Measurements from ENCODE around the gene TAPT1.

Gene TAPT1

GRCh38 chr4:16140879-16141249, 85.4 kb downstream of the TAPT1 start:
- TF ChIP-seq, protein P1, sequence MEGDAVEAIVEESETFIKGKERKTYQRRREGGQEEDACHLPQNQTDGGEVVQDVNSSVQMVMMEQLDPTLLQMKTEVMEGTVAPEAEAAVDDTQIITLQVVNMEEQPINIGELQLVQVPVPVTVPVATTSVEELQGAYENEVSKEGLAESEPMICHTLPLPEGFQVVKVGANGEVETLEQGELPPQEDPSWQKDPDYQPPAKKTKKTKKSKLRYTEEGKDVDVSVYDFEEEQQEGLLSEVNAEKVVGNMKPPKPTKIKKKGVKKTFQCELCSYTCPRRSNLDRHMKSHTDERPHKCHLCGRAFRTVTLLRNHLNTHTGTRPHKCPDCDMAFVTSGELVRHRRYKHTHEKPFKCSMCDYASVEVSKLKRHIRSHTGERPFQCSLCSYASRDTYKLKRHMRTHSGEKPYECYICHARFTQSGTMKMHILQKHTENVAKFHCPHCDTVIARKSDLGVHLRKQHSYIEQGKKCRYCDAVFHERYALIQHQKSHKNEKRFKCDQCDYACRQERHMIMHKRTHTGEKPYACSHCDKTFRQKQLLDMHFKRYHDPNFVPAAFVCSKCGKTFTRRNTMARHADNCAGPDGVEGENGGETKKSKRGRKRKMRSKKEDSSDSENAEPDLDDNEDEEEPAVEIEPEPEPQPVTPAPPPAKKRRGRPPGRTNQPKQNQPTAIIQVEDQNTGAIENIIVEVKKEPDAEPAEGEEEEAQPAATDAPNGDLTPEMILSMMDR (IDR thresholded peaks at IDR 0.05; ENCODE audit: low read depth, low read length), result no peak
- H3K4me3 ChIP-seq (replicated peaks in 1 of 2; ENCODE audit: low read depth in 2 of 2, low read length in 2 of 2), result no peak overlapping the region
- DNase-seq (ENCODE audit: low read depth in 2 of 2), result peak; percentile 92 to 95

GRCh38 chr4:16140231-16140878, 85.9 kb downstream of the TAPT1 start:
- DNase-seq (ENCODE audit: low read depth in 2 of 2), result no peak
- TF ChIP-seq, protein P1 (IDR thresholded peaks at IDR 0.05; ENCODE audit: low read depth, low read length), result no peak
- H3K4me3 ChIP-seq (replicated peaks in 1 of 2; ENCODE audit: low read depth in 2 of 2, low read length in 2 of 2), result no peak overlapping the region

DNA sequence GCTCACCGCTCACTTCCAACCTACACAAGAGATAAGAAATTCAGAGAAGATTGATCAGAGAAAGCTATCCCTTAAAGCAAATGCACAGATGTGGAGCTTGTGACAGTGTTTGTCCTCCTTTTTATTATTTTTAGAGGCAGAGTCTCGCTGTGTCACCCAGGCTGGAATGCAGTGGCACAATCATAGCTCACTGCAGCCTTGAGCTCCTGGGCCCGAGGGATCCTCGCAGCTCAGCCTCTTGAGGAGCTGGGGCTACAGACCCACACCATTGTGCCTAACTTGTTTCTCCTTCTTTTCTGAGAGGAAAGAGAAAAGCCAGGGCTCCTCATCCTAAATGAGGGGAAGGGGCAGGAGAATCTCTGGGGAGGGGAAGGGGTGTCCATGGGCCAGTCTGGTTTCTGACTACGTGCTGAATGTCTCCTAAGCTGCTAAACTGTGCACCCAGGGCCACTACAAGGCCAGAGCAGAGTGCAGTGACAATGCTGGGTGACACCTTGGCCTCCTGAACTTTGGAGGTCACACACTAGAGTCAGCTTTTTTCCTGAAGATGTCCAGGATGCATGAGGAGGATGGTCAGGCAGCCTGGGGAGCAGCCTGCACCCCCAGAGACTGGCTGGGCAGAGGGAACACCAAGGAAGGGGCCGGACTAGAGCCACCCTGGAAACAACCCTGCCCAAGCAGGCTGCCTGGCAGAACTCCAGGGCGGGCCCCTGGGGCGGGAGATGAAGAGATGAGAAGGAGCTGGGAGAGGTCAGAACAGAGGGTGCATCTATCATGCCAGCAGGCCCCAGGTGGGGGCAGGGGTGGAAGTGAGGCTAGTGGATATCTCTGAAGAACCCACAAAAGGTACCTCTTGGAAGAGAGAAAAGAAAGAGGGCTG, 87.0 kb downstream of the TAPT1 start:
- no peak for DNase-seq (ENCODE audit: low read depth in 2 of 2)

DNA sequence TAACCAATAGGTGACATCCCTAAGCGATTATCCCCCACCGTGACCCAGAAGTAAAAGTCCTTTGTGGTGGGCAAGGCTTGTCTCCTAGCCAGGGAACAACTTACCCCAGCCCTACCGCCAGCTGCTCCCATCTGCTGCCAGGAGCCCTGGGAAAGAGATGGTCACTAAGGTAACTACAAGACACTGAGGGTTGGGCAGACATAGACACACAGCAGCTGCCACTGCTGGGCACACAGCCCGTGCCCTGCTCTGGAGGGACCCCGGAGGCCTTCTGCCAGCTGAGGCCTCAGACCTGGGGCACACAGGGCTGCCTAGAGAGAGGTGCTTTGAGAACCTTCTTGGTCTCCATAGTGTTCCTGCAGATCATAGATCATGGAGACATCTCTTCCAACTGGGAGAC, 89.4 kb downstream of the TAPT1 start:
- TF ChIP-seq, protein P1 (IDR thresholded peaks at IDR 0.05; ENCODE audit: low read depth, low read length), result no peak
- no peak for DNase-seq (ENCODE audit: low read depth in 2 of 2)
- H3K4me3 ChIP-seq (replicated peaks in 1 of 2; ENCODE audit: low read depth in 2 of 2, low read length in 2 of 2), result no peak overlapping the region

More for the DNA sequence above, 87.0 kb downstream of the TAPT1 start:
- TF ChIP-seq, protein P1 (IDR thresholded peaks at IDR 0.05; ENCODE audit: low read depth, low read length), result no peak
- no peak overlapping the region for H3K4me3 ChIP-seq (replicated peaks in 1 of 2; ENCODE audit: low read depth in 2 of 2, low read length in 2 of 2)

- TF ChIP-seq, protein P1 (IDR thresholded peaks at IDR 0.05; ENCODE audit: low read depth, low read length), result no peak
- no peak for DNase-seq (ENCODE audit: low read depth in 2 of 2)
- no peak overlapping the region for H3K4me3 ChIP-seq (replicated peaks in 1 of 2; ENCODE audit: low read depth in 2 of 2, low read length in 2 of 2)
Measured at GRCh38 chr4:16136311-16136710, 90.0 kb downstream of the TAPT1 start.

- H3K4me3 ChIP-seq (replicated peaks in 1 of 2; ENCODE audit: low read depth in 2 of 2, low read length in 2 of 2), result no peak overlapping the region
- TF ChIP-seq, protein P1 (IDR thresholded peaks at IDR 0.05; ENCODE audit: low read depth, low read length), result no peak
- no peak for DNase-seq (ENCODE audit: low read depth in 2 of 2)
Measured at GRCh38 chr4:16133406-16133805, 92.9 kb downstream of the TAPT1 start.

All from cardiac fibroblast (primary cell).